Adrenal gland (tissue), 12 donors: ENCODE measurements around the gene WSB1. TPM values are rescaled to one million over a fixed set of nuclear protein-coding genes. Genes with fewer than 3 reads are reported as not detected.
A peak's percentile ranks its signal among the peaks of the same experiment; 100 is the strongest.

Source experiments
- DNase-seq, 7 donors: peaks; one replicate each; pipeline ENCODE4 v3.0.0-alpha.2; 2019 to 2020
- H3K27ac ChIP-seq, 5 donors: fragments of 200-600 bp; sonication (generic) in 4 of 5; 1 replicate in 3 of 5; 2 replicates in 2 of 5; pipeline versions ENCODE4 v1.5.1 to v1.8.0; 2016 to 2020; ENCODE audit warnings: mild to moderate bottlenecking in 1 of 5
- H3K27me3 ChIP-seq: fragments of 200-600 bp; 2 replicates; pipeline ENCODE4 v1.8.0; 2021
- H3K36me3 ChIP-seq, 2 donors: fragments of 200-600 bp; replicated peaks in 1 of 2; 1 replicate in 1 of 2; 2 replicates in 1 of 2; pipeline versions ENCODE4 v1.5.1 to v1.8.0; 2018 to 2022
- H3K4me1 ChIP-seq, 2 donors: fragments of 200-600 bp; replicated peaks in 1 of 2; 1 replicate in 1 of 2; 2 replicates in 1 of 2; pipeline versions ENCODE4 v1.5.1 to v1.8.0; 2018 to 2021
- H3K4me3 ChIP-seq, 4 donors: fragments of 200-600 bp; sonication (generic) in 3 of 4; one replicate each; pipeline ENCODE4 v1.5.1; 2016 to 2018
- H3K9me3 ChIP-seq, 3 donors: fragments of 200-600 bp; sonication (generic) in 1 of 3; replicated peaks in 1 of 3; 1 replicate in 2 of 3; 2 replicates in 1 of 3; pipeline versions ENCODE4 v1.5.1 to v1.8.0; 2016 to 2021
- CTCF ChIP-seq, 6 experiments: fragments of 450-650 bp in 4 of 6; fragments of 200-600 bp in 2 of 6; sonication (generic) in 1 of 6; IDR thresholded peaks; 1 replicate in 5 of 6; 2 replicates in 1 of 6; pipeline versions ENCODE4 v1.5.1 to v1.8.0; 2016 to 2021; ENCODE audit warnings: antibody characterized with exemption in 6 of 6, mild to moderate bottlenecking in 2 of 6, moderate library complexity in 1 of 6
- POLR2A ChIP-seq, 2 donors: fragments of 450-650 bp; IDR thresholded peaks; one replicate each; pipeline ENCODE4 v1.6.1; 2017; ENCODE audit warnings: antibody characterized with exemption in 2 of 2, mild to moderate bottlenecking in 2 of 2, moderate library complexity in 1 of 2
- WGBS, 4 donors: extraction: QIAGEN DNeasy Blood & Tissue Kit in 2 of 4; methylation state at CpG; one replicate each; pipeline versions ENCODE4 v1.1.5 to v1.1.7; 2013 to 2017; 5-methylcytosine and 5-hydroxymethylcytosine counted together
- intact Hi-C, 2 donors: fragments of 100-400 bp; cut with DNase I; formaldehyde crosslinking; loops; one replicate each; pipeline versions ENCODE4 v1.14.1 to v1.15.0; 2022 to 2023
- polyA plus RNA-seq, 3 donors: library from polyadenylated mRNA; stranded (reverse); fragments of 200-250 nt in 2 of 3; fragments of 350-450 nt in 1 of 3; fragmentation: Illumina TruSeq in 1 of 3; extraction: RNeasy Lipid Tissue Mini Kit (QIAGEN cat#74804) in 1 of 3; gene quantifications; one replicate each; pipeline ENCODE4 v1.2.3, GENCODE V29; 2013 to 2014
- total RNA-seq, 9 donors: library from RNA; depleted of rRNA in 4 of 9; stranded (reverse); fragments of >200 nt in 4 of 9; fragments of 120-200 nt in 1 of 9; fragmentation: NEBNext Ultra II Directional in 1 of 9; extraction: Animal tissue kit (Norgen Biotek cat#: 25700) in 1 of 9; gene quantifications; one replicate each; pipeline versions ENCODE4 v1.1.0 to v1.2.4, GENCODE V29; 2013 to 2023
- donor health status: healthy with polysubstance abuse.
- donor health status: Bipolar disorder and iron deficiency.
- donor health status: DM: yes; HTN: yes; CAD: no.
- donor health status: DM: no; HTN: no; CAD: no.
- donor health status: DM: no; HTN: no; CAD: no.
- donor health status: DM: yes; HTN: yes; CAD: no.

The WSB1 gene
- total and polyA plus RNA-seq, 12 donors: 27.5 to 170 (median 82.4) TPM

GRCh38 chr17:27349540-27350021 lies 55.7 kb downstream of the WSB1 start:
- WGBS, 4 donors: 71 to 96% (median 79%) methylated on average over 12 to 34 of the region's 34 CpGs
- H3K36me3 ChIP-seq: no peaks in the 10 kb centered on the region
- peak overlapping the region in 4 of 5 donors; percentile 69 to 89 (median 82) for H3K27ac ChIP-seq
- intact Hi-C loops: loop anchor here (10.0 kb wide), 3 partner anchors 85 to 255 kb away; partner anchors contain the start of gene KSR1 (in 1 of the 2)
- H3K27me3 ChIP-seq: no peaks in the 10 kb centered on the region
- H3K4me1 ChIP-seq: peaks cover 7 to 33% of the 10 kb centered on the region in 2 donors
- peak in 1 of 7 donors; percentile 35 for DNase-seq
- no peak for TF ChIP-seq CTCF (IDR thresholded peaks at IDR 0.05)
- TF ChIP-seq POLR2A (IDR thresholded peaks at IDR 0.05): no peak
- H3K9me3 ChIP-seq: no peaks in the 10 kb centered on the region
- peak overlapping the region in 1 of 4 donors; percentile 52 for H3K4me3 ChIP-seq

GRCh38 chr17:27351759-27352158 lies 57.8 kb downstream of the WSB1 start:
- no peak for TF ChIP-seq POLR2A (IDR thresholded peaks at IDR 0.05)
- TF ChIP-seq CTCF (IDR thresholded peaks at IDR 0.05): no peak
- Histone ChIP-seq H3K4me1 (peaks cover 7 to 28% of the 10 kb centered on the region in 2 donors), H3K27me3 (no peaks in the 10 kb centered on the region), H3K4me3 (no peak overlapping the region), H3K36me3 (no peaks in the 10 kb centered on the region), H3K27ac (peak overlapping the region in 2 of 5 donors; percentile 88 to 92), H3K9me3 (no peaks in the 10 kb centered on the region)
- WGBS, 4 donors: 85 to 90% (median 90%) methylated on average over 2 of the region's 2 CpGs
- intact Hi-C loops: loop anchor here (10.0 kb wide), 3 partner anchors 83 to 253 kb away; partner anchors contain the start of gene KSR1 (in 1 of the 2)
- no peak for DNase-seq

- DNase-seq: no peak
- no peak overlapping the region for H3K4me3 ChIP-seq
- H3K9me3 ChIP-seq: no peaks in the 10 kb centered on the region
- intact Hi-C loops: loop anchor here (10.0 kb wide), 3 partner anchors 82 to 252 kb away; partner anchors contain the start of gene KSR1 (in 1 of the 2)
- TF ChIP-seq CTCF (IDR thresholded peaks at IDR 0.05) (no peak), POLR2A (IDR thresholded peaks at IDR 0.05) (no peak)
- no peaks in the 10 kb centered on the region for H3K36me3 ChIP-seq
- WGBS, 4 donors: 73 to 76% (median 76%) methylated on average over 6 of the region's 6 CpGs
- no peaks in the 10 kb centered on the region for H3K27me3 ChIP-seq
- peak overlapping the region in 4 of 5 donors; percentile 82 to 92 (median 89) for H3K27ac ChIP-seq
- H3K4me1 ChIP-seq: peaks cover 7 to 28% of the 10 kb centered on the region in 2 donors
Measured at GRCh38 chr17:27352448-27353032, 58.6 kb downstream of the WSB1 start.

GRCh38 chr17:27353033-27353460 lies 59.1 kb downstream of the WSB1 start:
- peak overlapping the region; percentile 7 to 92 (median 88) for H3K27ac ChIP-seq
- H3K9me3 ChIP-seq: no peaks in the 10 kb centered on the region
- intact Hi-C loops: loop anchor here (10.0 kb wide), 3 partner anchors 82 to 252 kb away; partner anchors contain the start of gene KSR1 (in 1 of the 2)
- no peak for TF ChIP-seq CTCF (IDR thresholded peaks at IDR 0.05)
- no peak for TF ChIP-seq POLR2A (IDR thresholded peaks at IDR 0.05)
- peaks cover 7 to 26% of the 10 kb centered on the region in 2 donors for H3K4me1 ChIP-seq
- peak in 1 of 7 donors; percentile 40 for DNase-seq
- H3K36me3 ChIP-seq: no peaks in the 10 kb centered on the region
- peak overlapping the region in 2 of 4 donors; percentile 50 to 57 for H3K4me3 ChIP-seq
- 60 to 65% (median 62%) methylated on average over 11 of the region's 11 CpGs for WGBS, 4 donors
- no peaks in the 10 kb centered on the region for H3K27me3 ChIP-seq
